HEK293T (cell line): ENCODE data around the gene OR1F1.

ENCODE experiments used
- CTCF ChIA-PET: fragments of 350-600 bp; formaldehyde crosslinking; extraction: SDS; loops from one replicate; lab custom pipeline; 2021; ENCODE audit warnings: antibody characterized with exemption, inconsistent platforms; lab: Yijun Ruan, JAX
- POLR2A ChIA-PET: fragments of 350-600 bp; formaldehyde crosslinking; extraction: SDS; loops from one replicate; lab custom pipeline; 2020; ENCODE audit warnings: antibody characterized with exemption, inconsistent platforms; lab: Yijun Ruan, JAX
- DNase-seq: peaks from one replicate; pipeline ENCODE4 v3.0.0; 2012; ENCODE audit warnings: mixed read lengths; ENCODE audit errors: extremely low spot score
- ARNT ChIP-seq: fragments of 450-650 bp; IDR thresholded peaks from 2 replicates; pipeline ENCODE4 v1.6.1; 2017; ENCODE audit warnings: mild to moderate bottlenecking
- BHLHE40 ChIP-seq: fragments of 450-650 bp; IDR thresholded peaks from 2 replicates; pipeline ENCODE4 v1.6.1; 2016; ENCODE audit warnings: mild to moderate bottlenecking, moderate library complexity, borderline replicate concordance
- CTBP1 ChIP-seq: fragments of 450-650 bp; IDR thresholded peaks from 2 replicates; pipeline ENCODE4 v1.6.1; 2016; ENCODE audit warnings: borderline replicate concordance
- ELF4 ChIP-seq: fragments of 450-650 bp; IDR thresholded peaks from 2 replicates; pipeline ENCODE4 v1.6.1; 2017; ENCODE audit warnings: antibody characterized with exemption
- FOXA1 ChIP-seq: fragments of 450-650 bp; IDR thresholded peaks from 2 replicates; pipeline ENCODE4 v1.6.1; 2016; ENCODE audit warnings: mild to moderate bottlenecking
- FOXK2 ChIP-seq: fragments of 450-650 bp; IDR thresholded peaks from 2 replicates; pipeline ENCODE4 v1.6.1; 2016; ENCODE audit warnings: mild to moderate bottlenecking
- FOXM1 ChIP-seq: fragments of 450-650 bp; IDR thresholded peaks from 2 replicates; pipeline ENCODE4 v1.6.1; 2017; ENCODE audit warnings: mild to moderate bottlenecking, borderline replicate concordance
- HDGF ChIP-seq: fragments of 450-650 bp; IDR thresholded peaks from 2 replicates; pipeline ENCODE4 v1.6.1; 2017; ENCODE audit warnings: antibody characterized with exemption, borderline replicate concordance
- L3MBTL2 ChIP-seq: fragments of 450-650 bp; conservative IDR thresholded peaks from 2 replicates; pipeline ENCODE4 v1.6.1; 2016; ENCODE audit warnings: mild to moderate bottlenecking
- LEF1 ChIP-seq: fragments of 450-650 bp; IDR thresholded peaks from 2 replicates; pipeline ENCODE4 v1.6.1; 2017; ENCODE audit warnings: mild to moderate bottlenecking, borderline replicate concordance
- NFRKB ChIP-seq: fragments of 450-650 bp; IDR thresholded peaks from 2 replicates; pipeline ENCODE4 v1.6.1; 2016; ENCODE audit warnings: mild to moderate bottlenecking, moderate library complexity
- SP1 ChIP-seq: fragments of 450-650 bp; IDR thresholded peaks from 2 replicates; pipeline ENCODE4 v1.6.1; 2017
- SUZ12 ChIP-seq: fragments of 450-650 bp; IDR thresholded peaks from 2 replicates; pipeline ENCODE4 v1.6.1; 2016; ENCODE audit warnings: mild to moderate bottlenecking
- TARDBP ChIP-seq: fragments of 450-650 bp; IDR thresholded peaks from 2 replicates; pipeline ENCODE4 v1.6.1; 2016
- ZNF384 ChIP-seq: fragments of 450-650 bp; IDR thresholded peaks from 2 replicates; pipeline ENCODE4 v1.6.1; 2016
- TF ChIP-seq, protein P1 (sequence below): fragments of 450-650 bp; IDR thresholded peaks from 2 replicates; pipeline ENCODE4 v1.6.1; 2016

Gene OR1F1

GRCh38 chr16:3207086-3207953 lies 19.3 kb downstream of the OR1F1 start:
- ChIA-PET POLR2A (no interaction called here), CTCF (no interaction called here)
- DNase-seq: no peak
- TF ChIP-seq HDGF: no peak
- TF ChIP-seq ARNT: no peak
- no peak for TF ChIP-seq FOXA1
- TF ChIP-seq SP1: no peak
- no peak for TF ChIP-seq TARDBP
- TF ChIP-seq, protein P1, sequence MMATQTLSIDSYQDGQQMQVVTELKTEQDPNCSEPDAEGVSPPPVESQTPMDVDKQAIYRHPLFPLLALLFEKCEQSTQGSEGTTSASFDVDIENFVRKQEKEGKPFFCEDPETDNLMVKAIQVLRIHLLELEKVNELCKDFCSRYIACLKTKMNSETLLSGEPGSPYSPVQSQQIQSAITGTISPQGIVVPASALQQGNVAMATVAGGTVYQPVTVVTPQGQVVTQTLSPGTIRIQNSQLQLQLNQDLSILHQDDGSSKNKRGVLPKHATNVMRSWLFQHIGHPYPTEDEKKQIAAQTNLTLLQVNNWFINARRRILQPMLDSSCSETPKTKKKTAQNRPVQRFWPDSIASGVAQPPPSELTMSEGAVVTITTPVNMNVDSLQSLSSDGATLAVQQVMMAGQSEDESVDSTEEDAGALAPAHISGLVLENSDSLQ: no peak
- no peak for TF ChIP-seq NFRKB
- no peak for TF ChIP-seq CTBP1
- TF ChIP-seq LEF1: no peak
- no peak for TF ChIP-seq FOXK2
- TF ChIP-seq SUZ12: no peak
- no peak for TF ChIP-seq FOXM1

- CTCF ChIA-PET: no interaction called here
- no peak for DNase-seq
- POLR2A ChIA-PET: no interaction called here
- TF ChIP-seq FOXM1 (no peak), FOXK2 (no peak), ARNT (no peak), FOXA1 (no peak), SP1 (no peak), ELF4 (no peak), LEF1 (no peak), BHLHE40 (no peak), NFRKB (no peak), ZNF384 (no peak), L3MBTL2 (no peak)
Observed at GRCh38 chr16:3212006-3212405, 24.0 kb downstream of the OR1F1 start.

- POLR2A ChIA-PET: no interaction called here
- DNase-seq: no peak
- TF ChIP-seq FOXK2: no peak
- no peak for TF ChIP-seq ELF4
- TF ChIP-seq SUZ12: no peak
- no peak for TF ChIP-seq TARDBP
- TF ChIP-seq, protein P1: no peak
- no peak for TF ChIP-seq ZNF384
- no peak for TF ChIP-seq NFRKB
- TF ChIP-seq BHLHE40: no peak
- no peak for TF ChIP-seq L3MBTL2
- no peak for TF ChIP-seq SP1
- TF ChIP-seq HDGF: no peak
- no peak for TF ChIP-seq FOXA1
- TF ChIP-seq FOXM1: no peak
- TF ChIP-seq ARNT: no peak
- TF ChIP-seq CTBP1: no peak
- CTCF ChIA-PET: no interaction called here
Observed at GRCh38 chr16:3212567-3212966, 24.6 kb downstream of the OR1F1 start.

GRCh38 chr16:3214904-3215600 lies 27.0 kb downstream of the OR1F1 start:
- no peak for DNase-seq
- CTCF ChIA-PET: no interaction called here
- TF ChIP-seq, protein P1: no peak
- no peak for TF ChIP-seq ELF4
- no peak for TF ChIP-seq ARNT
- no peak for TF ChIP-seq BHLHE40
- TF ChIP-seq ZNF384: no peak
- TF ChIP-seq FOXK2: no peak
- no peak for TF ChIP-seq SP1
- TF ChIP-seq TARDBP: no peak
- no peak for TF ChIP-seq HDGF
- TF ChIP-seq FOXM1: no peak
- no peak for TF ChIP-seq NFRKB
- TF ChIP-seq FOXA1: no peak
- no peak for TF ChIP-seq LEF1
- no peak for TF ChIP-seq SUZ12
- POLR2A ChIA-PET: no interaction called here

- no peak for DNase-seq
- ChIA-PET CTCF (no interaction called here), POLR2A (no interaction called here)
- no peak for TF ChIP-seq ARNT
- TF ChIP-seq NFRKB: no peak
- no peak for TF ChIP-seq FOXM1
- TF ChIP-seq FOXA1: no peak
- no peak for TF ChIP-seq L3MBTL2
- TF ChIP-seq CTBP1: no peak
- TF ChIP-seq FOXK2: no peak
- TF ChIP-seq TARDBP: no peak
- TF ChIP-seq BHLHE40: no peak
- no peak for TF ChIP-seq HDGF
- TF ChIP-seq, protein P1: no peak
- no peak for TF ChIP-seq ZNF384
- TF ChIP-seq LEF1: no peak
- no peak for TF ChIP-seq SUZ12
- TF ChIP-seq ELF4: no peak
- TF ChIP-seq SP1: no peak
Observed at GRCh38 chr16:3215601-3216262, 27.7 kb downstream of the OR1F1 start.
